Activated CD4-positive, alpha-beta T cell treated with anti-CD3 and anti-CD28 coated beads for 36 hours (primary cell): ENCODE results near the gene MTR. TPM values are rescaled to one million over a fixed set of nuclear protein-coding genes. Genes with fewer than 3 reads are reported as not detected.

Experiments
- ATAC-seq: fragments of 200-7000 bp; cut with Tn5 transposase; one replicate; pipeline ENCODE4 v1.10.0; 2021; ENCODE audit warnings: mild to moderate bottlenecking, moderate library complexity
- CTCF ChIA-PET: fragments of 350-600 bp; sonication (Branson Sonifier 250); formaldehyde crosslinking; loops from one replicate; lab custom pipeline; 2021; ENCODE audit warnings: antibody characterized with exemption; lab: Charles Lee
- POLR2A ChIA-PET: fragments of 350-600 bp; sonication (Branson Sonifier 250); formaldehyde crosslinking; loops from one replicate; lab custom pipeline; 2021; ENCODE audit warnings: antibody characterized with exemption, inconsistent platforms; lab: Charles Lee
- DNase-seq: peaks from one replicate; pipeline ENCODE4 v3.0.0-alpha.2; 2020
- H3K27ac Mint-ChIP-seq: one replicate; pipeline ENCODE4 v1.8.0; 2021; ENCODE audit warnings: mixed read lengths
- H3K27me3 Mint-ChIP-seq: one replicate; pipeline ENCODE4 v1.8.0; 2021; ENCODE audit warnings: mixed read lengths
- H3K36me3 Mint-ChIP-seq: one replicate; pipeline ENCODE4 v1.8.0; 2021; ENCODE audit warnings: low read depth, mixed read lengths
- H3K4me1 Mint-ChIP-seq: one replicate; pipeline ENCODE4 v1.8.0; 2021; ENCODE audit warnings: mixed read lengths
- H3K4me3 Mint-ChIP-seq: one replicate; pipeline ENCODE4 v1.8.0; 2021; ENCODE audit warnings: mild to moderate bottlenecking, moderate library complexity, mixed read lengths
- H3K9me3 Mint-ChIP-seq: one replicate; pipeline ENCODE4 v1.8.0; 2021; ENCODE audit warnings: low read depth, mixed read lengths
- intact Hi-C, 2 experiments: fragments of 100-400 bp; cut with DNase I in 1 of 2; cut with micrococcal nuclease in 1 of 2; formaldehyde crosslinking; loops; one replicate each; pipeline versions ENCODE4 v1.14.2 to v1.15.1; 2022 to 2024; cut with DNase I, micrococcal nuclease
- total RNA-seq, 2 experiments: library from RNA; stranded (reverse); gene quantifications; one replicate each; pipeline ENCODE4 v1.2.3, GENCODE V29; 2021

MTR gene
- total RNA-seq, 2 experiments from 2014 or later: 57.3 to 64.8 TPM

DNA sequence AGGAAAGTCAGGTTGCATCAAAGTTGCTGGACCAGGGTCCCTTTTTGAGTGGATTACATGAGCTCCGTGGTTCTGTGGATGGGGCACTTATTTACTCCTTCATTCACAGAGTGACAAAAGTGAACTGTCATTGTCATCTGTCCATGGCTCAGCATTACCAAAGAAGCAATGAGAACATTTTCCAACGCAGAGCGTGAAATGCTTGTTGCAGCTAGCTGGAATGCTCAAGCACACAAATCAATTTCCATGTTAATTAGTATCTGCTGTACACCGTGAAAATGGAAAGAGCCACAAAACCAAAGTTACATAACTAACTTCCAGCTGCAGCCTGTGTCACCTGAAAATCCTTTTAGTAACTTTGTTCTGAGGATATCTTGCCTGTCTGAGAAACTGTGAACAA lies 130.3 kb downstream of the MTR start:
- no peaks in the 10 kb centered on the region for H3K4me1 Mint-ChIP-seq
- peaks cover 3% of the 10 kb centered on the region for H3K36me3 Mint-ChIP-seq
- H3K9me3 Mint-ChIP-seq: peaks cover 6% of the 10 kb centered on the region
- CTCF ChIA-PET: no interaction called here
- intact Hi-C loops: no loop called here
- no peak overlapping the region for H3K4me3 Mint-ChIP-seq
- DNase-seq: no peak
- H3K27me3 Mint-ChIP-seq: peaks cover 8% of the 10 kb centered on the region
- POLR2A ChIA-PET: no interaction called here
- no peak for ATAC-seq
- no peak overlapping the region for H3K27ac Mint-ChIP-seq

DNA sequence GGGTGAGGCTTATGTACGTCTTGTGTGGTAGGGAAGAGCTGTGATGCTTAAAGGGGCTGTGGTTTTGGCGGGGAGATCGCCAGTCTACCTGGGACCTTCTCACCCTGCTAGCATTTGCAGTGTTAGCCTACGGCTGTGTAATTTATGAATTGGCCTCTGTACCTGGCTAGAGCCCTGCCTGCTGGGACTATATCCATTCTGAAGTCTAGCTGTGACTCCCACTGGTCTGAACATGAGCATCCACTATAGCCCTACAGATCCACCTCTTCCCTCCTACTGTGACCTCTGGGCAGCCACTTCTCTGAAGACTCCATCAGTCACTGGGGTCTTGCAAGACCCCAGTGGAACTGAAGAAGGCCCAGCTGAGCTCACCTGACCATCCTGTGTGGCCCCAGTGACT lies 135.4 kb downstream of the MTR start:
- ChIA-PET CTCF (no interaction called here), POLR2A (no interaction called here)
- Mint-ChIP-seq H3K9me3 (peaks cover 6% of the 10 kb centered on the region), H3K27ac (no peak overlapping the region), H3K4me3 (no peak overlapping the region), H3K27me3 (peaks cover 13% of the 10 kb centered on the region), H3K4me1 (no peaks in the 10 kb centered on the region), H3K36me3 (no peaks in the 10 kb centered on the region)
- intact Hi-C loops: no loop called here
- ATAC-seq (no peak), DNase-seq (no peak)

DNA sequence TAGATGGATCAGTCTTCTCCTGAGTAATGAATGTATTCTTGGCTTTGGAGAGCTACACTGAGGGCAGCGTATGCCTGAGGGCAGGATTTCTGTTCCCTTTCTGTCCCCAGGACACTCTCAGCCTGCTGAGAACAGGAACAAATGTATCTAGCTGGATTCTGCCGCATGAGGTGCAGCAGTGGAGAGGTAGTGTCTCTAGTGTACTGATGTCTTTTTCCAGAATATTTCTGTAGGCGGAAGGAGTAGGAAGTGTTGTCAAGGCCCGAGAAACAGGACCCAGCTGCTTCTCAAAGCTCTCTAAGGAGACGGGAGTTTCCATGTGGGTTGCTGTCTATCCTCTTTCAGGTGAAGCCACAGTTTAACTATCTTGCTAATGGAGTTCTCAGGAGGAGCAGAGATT lies 143.7 kb downstream of the MTR start:
- Mint-ChIP-seq H3K27ac (no peak overlapping the region), H3K4me3 (no peak overlapping the region), H3K36me3 (no peaks in the 10 kb centered on the region), H3K4me1 (no peaks in the 10 kb centered on the region), H3K27me3 (peaks cover 4% of the 10 kb centered on the region), H3K9me3 (no peaks in the 10 kb centered on the region)
- DNase-seq (no peak), ATAC-seq (no peak)
- intact Hi-C loops: no loop called here
- CTCF ChIA-PET: no interaction called here
- POLR2A ChIA-PET: no interaction called here

DNA sequence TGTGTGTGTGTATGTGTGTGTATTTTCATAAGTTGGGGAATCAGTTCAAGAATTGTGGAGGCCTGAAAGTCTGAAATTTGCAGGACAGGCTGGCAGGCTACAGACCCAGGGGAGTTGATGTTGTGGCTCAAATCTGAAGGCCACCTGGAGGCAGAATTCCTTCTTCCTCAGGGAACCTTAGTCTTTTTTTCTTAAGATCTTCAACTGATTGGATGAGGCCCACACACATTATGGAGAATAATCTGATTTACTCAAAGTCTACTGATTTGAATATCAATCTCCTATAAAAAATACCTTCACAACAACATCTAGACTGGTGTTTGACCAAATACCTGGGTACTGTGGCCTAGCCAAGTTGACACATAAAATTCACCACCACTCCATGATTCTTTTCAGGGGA lies 147.3 kb downstream of the MTR start:
- ATAC-seq (no peak), DNase-seq (no peak)
- Mint-ChIP-seq H3K4me3 (no peak overlapping the region), H3K4me1 (no peaks in the 10 kb centered on the region), H3K36me3 (no peaks in the 10 kb centered on the region), H3K27me3 (peaks cover 9% of the 10 kb centered on the region), H3K27ac (no peak overlapping the region), H3K9me3 (no peaks in the 10 kb centered on the region)
- CTCF ChIA-PET: no interaction called here
- POLR2A ChIA-PET: no interaction called here
- intact Hi-C loops: no loop called here

DNA sequence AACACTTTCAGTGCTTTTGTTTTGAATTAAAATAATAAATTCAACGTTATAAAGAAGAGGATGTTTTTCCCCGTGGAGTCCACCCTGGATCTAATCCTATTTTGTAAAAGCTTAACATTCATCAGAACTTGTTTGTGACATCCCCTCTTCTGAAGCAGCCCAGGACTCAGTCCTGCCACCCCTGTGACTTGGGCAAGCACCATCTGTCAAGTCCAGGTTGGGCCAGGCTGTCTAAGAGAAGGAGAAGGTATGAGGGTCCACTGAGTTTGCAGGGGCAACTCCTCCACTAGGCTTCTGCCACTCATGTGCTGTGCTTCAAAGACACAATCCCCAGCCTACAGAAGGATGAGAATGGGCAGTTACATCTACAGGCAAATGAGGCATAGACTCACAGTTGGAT lies 149.5 kb downstream of the MTR start:
- Mint-ChIP-seq H3K9me3 (no peaks in the 10 kb centered on the region), H3K27ac (no peak overlapping the region), H3K27me3 (peaks cover 9% of the 10 kb centered on the region), H3K36me3 (no peaks in the 10 kb centered on the region), H3K4me1 (no peaks in the 10 kb centered on the region), H3K4me3 (no peak overlapping the region)
- intact Hi-C loops: no loop called here
- DNase-seq: no peak
- ChIA-PET POLR2A (no interaction called here), CTCF (interaction anchor here (0.6 kb wide), 1 partner anchor 336 kb away, joined by 3 read pairs; no protein-coding TSS in a partner anchor)
- ATAC-seq: no peak

DNA sequence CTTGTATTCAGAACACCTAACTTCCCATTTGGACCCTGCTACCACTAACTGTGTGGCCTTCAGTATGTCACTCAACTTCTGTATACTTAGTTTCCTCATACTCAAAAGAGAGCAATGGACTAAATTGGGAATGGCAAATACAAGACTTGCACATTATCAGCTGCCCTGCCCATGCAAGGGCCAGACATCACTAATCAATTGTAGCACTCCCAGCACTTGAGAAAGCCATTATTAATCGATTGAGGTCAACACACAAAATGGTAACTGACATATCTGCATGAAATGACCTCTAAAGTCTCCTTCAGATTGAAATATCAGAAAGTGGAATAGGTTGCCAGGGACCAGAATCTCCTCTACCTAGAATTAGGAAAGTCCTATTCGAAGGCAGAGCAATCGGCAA lies 149.9 kb downstream of the MTR start:
- no peaks in the 10 kb centered on the region for H3K9me3 Mint-ChIP-seq
- H3K4me1 Mint-ChIP-seq: no peaks in the 10 kb centered on the region
- intact Hi-C loops: no loop called here
- ATAC-seq: no peak
- H3K27ac Mint-ChIP-seq: no peak overlapping the region
- peaks cover 9% of the 10 kb centered on the region for H3K27me3 Mint-ChIP-seq
- no peaks in the 10 kb centered on the region for H3K36me3 Mint-ChIP-seq
- DNase-seq: no peak
- ChIA-PET CTCF (no interaction called here), POLR2A (no interaction called here)
- H3K4me3 Mint-ChIP-seq: no peak overlapping the region

DNA sequence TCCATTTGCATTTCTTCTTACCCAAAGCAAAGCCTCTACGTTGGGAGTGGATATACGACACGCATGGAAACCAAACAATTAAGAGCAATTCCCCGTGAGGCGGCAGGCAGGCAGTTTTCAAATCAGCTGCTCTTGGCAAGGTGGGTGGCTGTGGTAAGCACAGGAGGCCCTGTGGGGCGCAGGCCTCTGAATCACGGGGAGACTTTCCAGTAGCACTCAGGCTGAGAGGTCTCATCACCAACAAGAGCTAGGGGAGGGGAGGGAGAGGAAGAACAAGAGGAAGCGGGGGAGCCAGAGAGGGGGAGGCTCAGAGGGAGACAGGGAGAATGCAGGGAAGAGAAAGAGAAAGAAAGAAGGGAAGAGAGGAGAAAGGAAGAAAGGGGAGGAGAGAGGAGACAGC lies 152.7 kb downstream of the MTR start:
- DNase-seq: peak; percentile 16
- H3K36me3 Mint-ChIP-seq: no peaks in the 10 kb centered on the region
- CTCF ChIA-PET: interaction anchor here (0.5 to 0.8 kb wide), 2 partner anchors 8 to 280 kb away, joined by 3 to 4 read pairs; no protein-coding TSS in a partner anchor
- no peak overlapping the region for H3K27ac Mint-ChIP-seq
- H3K9me3 Mint-ChIP-seq: no peaks in the 10 kb centered on the region
- H3K27me3 Mint-ChIP-seq: peaks cover 10% of the 10 kb centered on the region
- no peak overlapping the region for H3K4me3 Mint-ChIP-seq
- ATAC-seq: no peak
- POLR2A ChIA-PET: no interaction called here
- H3K4me1 Mint-ChIP-seq: no peaks in the 10 kb centered on the region
- intact Hi-C loops: no loop called here

DNA sequence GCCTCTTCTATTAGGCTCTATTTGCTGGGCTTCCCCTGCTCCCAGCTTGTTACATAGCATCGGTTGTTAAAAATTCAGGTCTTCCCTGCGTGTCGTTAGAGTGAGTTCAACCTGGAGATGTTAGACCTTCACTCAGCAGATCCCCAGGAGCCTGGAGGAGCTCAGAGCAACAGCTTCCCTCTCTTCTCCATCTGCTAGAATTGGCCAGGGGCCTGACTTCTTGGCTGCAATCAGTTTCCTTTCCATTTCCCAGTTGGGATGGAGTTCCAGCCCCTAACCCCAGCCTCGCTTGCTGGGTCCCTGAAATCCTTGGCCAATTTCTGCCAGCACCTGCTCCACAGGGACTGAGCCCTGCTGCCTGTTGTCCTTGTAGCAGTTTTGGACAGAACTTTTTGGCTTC lies 153.3 kb downstream of the MTR start:
- Mint-ChIP-seq H3K36me3 (no peaks in the 10 kb centered on the region), H3K4me3 (no peak overlapping the region), H3K9me3 (no peaks in the 10 kb centered on the region), H3K27ac (no peak overlapping the region), H3K4me1 (no peaks in the 10 kb centered on the region), H3K27me3 (peaks cover 10% of the 10 kb centered on the region)
- ATAC-seq (no peak), DNase-seq (no peak)
- intact Hi-C loops: no loop called here
- ChIA-PET POLR2A (no interaction called here), CTCF (interaction anchor here (0.5 to 0.8 kb wide), 2 partner anchors 9 to 279 kb away, joined by 3 to 4 read pairs; no protein-coding TSS in a partner anchor)

DNA sequence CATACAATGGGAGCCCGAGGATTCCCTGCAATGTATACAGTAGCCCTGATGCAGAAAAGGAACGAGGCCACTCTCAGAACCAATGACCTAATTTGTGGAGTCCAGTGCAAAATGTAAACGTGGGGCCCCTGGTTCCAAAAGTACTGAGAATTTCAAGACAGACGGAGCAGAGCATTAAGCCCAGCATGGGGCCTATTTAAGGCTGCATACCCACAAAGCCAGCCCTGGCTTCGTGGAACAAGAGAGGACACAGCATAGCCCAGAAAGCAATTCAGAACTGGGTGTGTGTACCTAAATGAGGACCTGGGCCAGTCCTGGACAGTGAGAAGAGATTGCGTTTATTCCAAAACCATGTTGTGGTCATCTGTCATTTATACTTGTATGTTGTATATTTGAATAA lies 153.9 kb downstream of the MTR start:
- no peak for ATAC-seq
- POLR2A ChIA-PET: no interaction called here
- H3K27me3 Mint-ChIP-seq: peaks cover 10% of the 10 kb centered on the region
- H3K9me3 Mint-ChIP-seq: no peaks in the 10 kb centered on the region
- CTCF ChIA-PET: no interaction called here
- no peak overlapping the region for H3K27ac Mint-ChIP-seq
- H3K4me1 Mint-ChIP-seq: no peaks in the 10 kb centered on the region
- intact Hi-C loops: no loop called here
- H3K36me3 Mint-ChIP-seq: no peaks in the 10 kb centered on the region
- no peak for DNase-seq
- H3K4me3 Mint-ChIP-seq: no peak overlapping the region

DNA sequence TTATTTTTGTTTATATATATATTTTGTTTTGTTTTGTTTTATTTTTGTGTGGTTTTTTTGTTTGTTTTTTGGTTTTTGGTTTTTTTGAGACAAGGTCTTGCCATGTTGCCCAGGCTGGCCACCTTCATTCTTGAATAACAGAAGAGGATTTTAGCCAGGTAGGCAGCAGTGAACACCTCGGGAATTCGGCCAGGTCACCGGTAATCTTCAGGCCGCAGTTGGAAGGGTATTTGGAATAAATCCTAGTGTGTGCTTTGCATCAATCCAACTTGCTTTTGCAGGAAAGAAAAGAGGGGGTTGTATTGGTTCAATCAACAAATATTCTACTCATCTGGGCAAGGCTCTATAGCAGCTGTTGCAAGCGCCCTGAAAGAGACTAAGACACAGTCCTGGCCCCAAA lies 155.3 kb downstream of the MTR start:
- intact Hi-C loops: no loop called here
- H3K27ac Mint-ChIP-seq: no peak overlapping the region

DNA sequence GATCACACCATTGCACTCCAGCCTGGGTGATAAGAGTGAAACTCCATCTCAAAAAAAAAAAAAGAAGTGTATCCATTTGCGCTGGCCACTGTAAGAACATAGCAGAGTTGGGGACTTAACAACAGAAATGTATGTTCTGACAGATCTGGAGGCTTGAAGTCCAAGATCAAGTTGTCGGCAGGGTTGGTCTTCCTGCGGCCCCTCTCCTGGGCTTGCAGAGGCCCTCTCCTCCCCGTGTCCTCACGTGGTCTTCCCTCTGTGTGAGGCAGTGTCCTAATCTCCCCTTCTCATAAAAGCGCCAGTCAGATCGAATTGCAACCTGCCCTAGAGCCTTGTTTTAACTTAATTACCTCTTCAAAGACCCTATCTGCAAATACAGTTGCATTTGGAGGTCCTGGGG lies 156.6 kb downstream of the MTR start:
- CTCF ChIA-PET: no interaction called here
- POLR2A ChIA-PET: no interaction called here
- Mint-ChIP-seq H3K27ac (no peak overlapping the region), H3K27me3 (peaks cover 6% of the 10 kb centered on the region), H3K9me3 (no peaks in the 10 kb centered on the region), H3K4me1 (no peaks in the 10 kb centered on the region), H3K36me3 (no peaks in the 10 kb centered on the region), H3K4me3 (no peak overlapping the region)
- intact Hi-C loops: no loop called here
- DNase-seq: no peak
- ATAC-seq: no peak

More for the DNA sequence above, 155.3 kb downstream of the MTR start:
- Mint-ChIP-seq H3K9me3 (no peaks in the 10 kb centered on the region), H3K27me3 (peaks cover 8% of the 10 kb centered on the region), H3K4me1 (no peaks in the 10 kb centered on the region), H3K4me3 (no peak overlapping the region), H3K36me3 (no peaks in the 10 kb centered on the region)
- DNase-seq (no peak), ATAC-seq (no peak)
- CTCF ChIA-PET: no interaction called here
- POLR2A ChIA-PET: no interaction called here

DNA sequence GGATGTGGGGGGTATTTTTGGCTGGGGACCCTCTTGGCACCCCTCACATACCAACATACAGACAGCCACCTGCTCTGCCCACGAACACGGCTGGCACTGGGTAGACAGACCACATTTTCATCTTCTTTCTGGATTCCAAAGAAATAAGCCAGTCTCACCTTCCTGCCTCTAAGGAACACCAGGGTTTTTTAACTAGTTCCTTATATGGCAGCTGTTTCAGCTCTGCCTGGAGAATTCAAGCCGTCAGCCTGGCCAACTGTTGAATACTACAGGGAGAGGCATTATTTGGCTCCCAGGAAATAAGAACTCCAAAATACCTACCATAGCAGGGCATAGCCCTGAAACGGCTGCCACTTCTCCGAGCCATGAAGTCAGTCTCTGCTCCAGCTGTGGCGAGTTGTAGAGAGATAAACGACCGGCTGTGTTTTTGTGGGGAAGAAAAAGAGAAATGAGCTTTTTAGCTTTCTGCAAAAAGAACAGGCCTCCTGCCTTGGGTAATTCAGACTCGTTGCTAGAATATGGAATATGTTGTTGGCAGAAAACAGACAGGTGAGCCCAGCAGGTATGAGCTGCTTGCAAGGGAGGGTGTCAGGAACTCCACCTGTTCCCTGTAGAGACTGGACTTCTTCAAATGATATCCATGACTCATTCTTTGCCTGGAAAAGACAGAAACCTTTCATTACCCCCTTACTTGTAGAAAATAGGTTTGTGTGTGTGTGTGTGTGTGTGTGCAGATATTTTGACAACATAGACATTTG lies 157.3 kb downstream of the MTR start:
- H3K36me3 Mint-ChIP-seq: no peaks in the 10 kb centered on the region
- DNase-seq: no peak

More for the DNA sequence above, 157.3 kb downstream of the MTR start:
- CTCF ChIA-PET: interaction anchor here (0.6 kb wide), 1 partner anchor 131 kb away, joined by 3 read pairs; no protein-coding TSS in a partner anchor
- Mint-ChIP-seq H3K27ac (no peak overlapping the region), H3K9me3 (no peaks in the 10 kb centered on the region), H3K4me3 (no peak overlapping the region), H3K27me3 (peaks cover 6% of the 10 kb centered on the region), H3K4me1 (no peaks in the 10 kb centered on the region)
- POLR2A ChIA-PET: no interaction called here
- intact Hi-C loops: no loop called here
- no peak for ATAC-seq
